Keratinocyte (primary cell): ENCODE results near the gene TTBK1.

ENCODE experiments used
- EZH2 ChIP-seq: IDR thresholded peaks from one replicate; pipeline ENCODE4 v1.6.1; 2012; ENCODE audit warnings: inconsistent platforms, mild to moderate bottlenecking, low read length, moderate library complexity
- TF ChIP-seq, protein P1 (sequence below), 3 experiments: IDR thresholded peaks in 1 of 3; conservative IDR thresholded peaks in 1 of 3; optimal IDR thresholded peaks in 1 of 3; 2 replicates in 2 of 3; 3 replicates in 1 of 3; pipeline versions ENCODE3 to v1.5.1; 2011; ENCODE audit warnings: low read length in 3 of 3, mild to moderate bottlenecking in 3 of 3, moderate library complexity in 2 of 3, control low read depth in 1 of 3, inconsistent platforms in 1 of 3; ENCODE audit not compliant: insufficient read depth in 2 of 3; ENCODE audit errors: extremely low read depth in 1 of 3

DNA sequence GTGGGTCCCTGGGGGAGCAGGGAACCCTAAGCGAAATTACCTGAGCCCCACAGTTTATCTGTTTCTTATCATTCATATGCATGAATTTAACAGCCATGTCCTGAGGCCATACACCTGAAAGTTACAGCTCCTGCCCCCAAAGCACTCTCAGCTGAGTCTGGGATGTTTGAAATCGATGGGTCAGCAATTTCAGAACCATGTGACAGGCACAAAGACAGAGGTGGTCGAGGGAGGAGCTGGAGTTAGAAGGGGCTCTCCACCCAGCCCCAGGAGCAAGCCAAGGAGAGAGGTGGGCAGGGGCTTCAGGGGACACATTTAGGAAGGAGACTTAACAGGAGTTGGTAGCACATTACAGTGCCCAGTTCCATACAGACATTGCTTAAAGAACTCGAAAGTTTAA, 14.9 kb downstream of the TTBK1 start:
- TF ChIP-seq, protein P1, sequence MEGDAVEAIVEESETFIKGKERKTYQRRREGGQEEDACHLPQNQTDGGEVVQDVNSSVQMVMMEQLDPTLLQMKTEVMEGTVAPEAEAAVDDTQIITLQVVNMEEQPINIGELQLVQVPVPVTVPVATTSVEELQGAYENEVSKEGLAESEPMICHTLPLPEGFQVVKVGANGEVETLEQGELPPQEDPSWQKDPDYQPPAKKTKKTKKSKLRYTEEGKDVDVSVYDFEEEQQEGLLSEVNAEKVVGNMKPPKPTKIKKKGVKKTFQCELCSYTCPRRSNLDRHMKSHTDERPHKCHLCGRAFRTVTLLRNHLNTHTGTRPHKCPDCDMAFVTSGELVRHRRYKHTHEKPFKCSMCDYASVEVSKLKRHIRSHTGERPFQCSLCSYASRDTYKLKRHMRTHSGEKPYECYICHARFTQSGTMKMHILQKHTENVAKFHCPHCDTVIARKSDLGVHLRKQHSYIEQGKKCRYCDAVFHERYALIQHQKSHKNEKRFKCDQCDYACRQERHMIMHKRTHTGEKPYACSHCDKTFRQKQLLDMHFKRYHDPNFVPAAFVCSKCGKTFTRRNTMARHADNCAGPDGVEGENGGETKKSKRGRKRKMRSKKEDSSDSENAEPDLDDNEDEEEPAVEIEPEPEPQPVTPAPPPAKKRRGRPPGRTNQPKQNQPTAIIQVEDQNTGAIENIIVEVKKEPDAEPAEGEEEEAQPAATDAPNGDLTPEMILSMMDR (optimal IDR thresholded peaks at IDR 0.05 in 1 of 3, IDR thresholded peaks at IDR 0.05 in 1 of 3, conservative IDR thresholded peaks at IDR 0.05 in 1 of 3; ENCODE audit: extremely low read depth in 1 of 3, insufficient read depth in 2 of 3, low read length in 3 of 3): no peak
- no peak for TF ChIP-seq EZH2
